HCT116 (cell line): ENCODE data around the gene S100A13. TPM values are rescaled to one million over a fixed set of nuclear protein-coding genes. Genes with fewer than 3 reads are reported as not detected.

Experiments
- ATAC-seq: fragments of 200-7000 bp; cut with Tn5 transposase; 2 replicates; pipeline ENCODE4 v1.9.1; 2020; ENCODE audit warnings: mild to moderate bottlenecking, moderate library complexity
- BruUV-seq: library from RNA; stranded (reverse); fragments of 400-500 nt; replicated peaks from 2 replicates; lab custom pipeline; 2021; lab: Mats Ljungman, UMichigan
- CTCF ChIA-PET: fragments of 300-600 bp; sonication (Branson Sonifier 250); formaldehyde crosslinking; loops from one replicate; lab custom pipeline; 2021; ENCODE audit warnings: antibody characterized with exemption; lab: Charles Lee
- POLR2A ChIA-PET: fragments of 300-600, 350-600 bp; sonication (Branson Sonifier 250); formaldehyde crosslinking; loops from one replicate; lab custom pipeline; 2021; ENCODE audit warnings: antibody characterized with exemption; lab: Charles Lee
- RAD21 ChIA-PET, 2 experiments: fragments of 300-600 bp; sonication (Branson Sonifier 250); formaldehyde crosslinking; loops; one replicate each; lab custom pipeline; 2023; ENCODE audit warnings: low total read pairs in 2 of 2; ENCODE audit not compliant: uncharacterized antibody in 2 of 2, unreplicated experiment in 2 of 2, low non-redundant PET in 1 of 2; lab: Charles Lee
- DNase-seq: peaks from one replicate; pipeline ENCODE4 v3.0.0-alpha.2; 2010; ENCODE audit warnings: low read depth, low spot score
- H2AFZ ChIP-seq: fragments of 200-600 bp; shearing (Covaris generic), sonication (generic); 2 replicates; pipeline ENCODE4 v1.6.1; 2017; ENCODE audit warnings: low read depth, mixed run types, mixed read lengths, antibody characterized with exemption, low read length; ENCODE audit not compliant: poor library complexity, severe bottlenecking
- H3K27ac ChIP-seq: 2 replicates; pipeline ENCODE4 v1.5.1; 2012; ENCODE audit warnings: low read depth, low read length
- H3K27me3 ChIP-seq: fragments of 200-600 bp; sonication (generic); 2 replicates; pipeline ENCODE4 v1.6.1; 2016; ENCODE audit warnings: mixed run types, low read length, mixed read lengths; ENCODE audit not compliant: insufficient read depth
- H3K36me3 ChIP-seq, 2 experiments: fragments of 200-500 bp in 1 of 2; fragments of 200-600 bp in 1 of 2; sonication (Bioruptor generic) in 1 of 2; sonication (generic) in 1 of 2; 2 replicates each; pipeline versions ENCODE4 v1.5.1 to v1.6.1; 2014 to 2016; ENCODE audit warnings: low read length in 2 of 2, inconsistent platforms in 1 of 2, mixed read lengths in 1 of 2, mixed run types in 1 of 2; ENCODE audit not compliant: insufficient read depth in 2 of 2, control insufficient read depth in 1 of 2
- H3K4me1 ChIP-seq, 2 experiments: fragments of 200-600 bp in 1 of 2; sonication (generic) in 1 of 2; 2 replicates each; pipeline versions ENCODE4 v1.5.1 to v1.6.1; 2012 to 2017; ENCODE audit warnings: low read length in 2 of 2, inconsistent platforms in 1 of 2, mild to moderate bottlenecking in 1 of 2, mixed read lengths in 1 of 2, mixed run types in 1 of 2, moderate library complexity in 1 of 2; ENCODE audit not compliant: insufficient read depth in 2 of 2, control insufficient read depth in 1 of 2
- H3K4me2 ChIP-seq: fragments of 200-600 bp; sonication (generic); 2 replicates; pipeline ENCODE4 v1.6.1; 2017; ENCODE audit warnings: mixed run types, low read length, mixed read lengths
- H3K4me3 ChIP-seq, 2 experiments: fragments of 200-600 bp in 1 of 2; sonication (generic) in 1 of 2; replicated peaks in 1 of 2; 2 replicates each; pipeline ENCODE4 v1.5.1; 2011 to 2016; ENCODE audit warnings: low read length in 2 of 2, control low read depth in 1 of 2, low read depth in 1 of 2, mild to moderate bottlenecking in 1 of 2, mixed read lengths in 1 of 2, mixed run types in 1 of 2
- H3K79me2 ChIP-seq: fragments of 200-600 bp; sonication (generic); 2 replicates; pipeline ENCODE4 v1.6.1; 2017; ENCODE audit warnings: mild to moderate bottlenecking, mixed run types, low read length, moderate library complexity, mixed read lengths; ENCODE audit not compliant: insufficient read depth
- H3K9ac ChIP-seq: fragments of 200-600 bp; sonication (generic); 2 replicates; pipeline ENCODE4 v1.6.1; 2016; ENCODE audit warnings: low read length, mixed read lengths
- H3K9me2 ChIP-seq: fragments of 200-600 bp; sonication (generic), shearing (Covaris generic); 2 replicates; pipeline ENCODE4 v1.6.1; 2017; ENCODE audit warnings: mixed run types, mild to moderate bottlenecking, moderate library complexity; ENCODE audit not compliant: insufficient read depth
- H3K9me3 ChIP-seq, 2 experiments: fragments of 200-500 bp in 1 of 2; fragments of 200-600 bp in 1 of 2; sonication (Bioruptor generic) in 1 of 2; sonication (generic) in 1 of 2; 2 replicates each; pipeline ENCODE4 v1.6.1; 2014 to 2017; ENCODE audit warnings: low read length in 2 of 2, mixed read lengths in 2 of 2, inconsistent platforms in 1 of 2, low read depth in 1 of 2, mild to moderate bottlenecking in 1 of 2, mixed run types in 1 of 2, moderate library complexity in 1 of 2; ENCODE audit not compliant: control insufficient read depth in 1 of 2, insufficient read depth in 1 of 2
- H4K20me1 ChIP-seq: fragments of 200-600 bp; sonication (generic), shearing (Covaris generic); 2 replicates; pipeline ENCODE4 v1.6.1; 2017; ENCODE audit warnings: mixed run types, mild to moderate bottlenecking, moderate library complexity; ENCODE audit not compliant: insufficient read depth
- CBX3 ChIP-seq: IDR thresholded peaks from 2 replicates; pipeline ENCODE4 v1.6.1; 2012; ENCODE audit warnings: low read depth
- CTCF ChIP-seq, 3 experiments: fragments of 200-600 bp in 1 of 3; sonication (generic) in 1 of 3; IDR thresholded peaks in 2 of 3; conservative IDR thresholded peaks in 1 of 3; 2 replicates each; pipeline ENCODE4 v1.5.1; 2012 to 2017; ENCODE audit warnings: low read depth in 2 of 3, low read length in 2 of 3, antibody characterized with exemption in 1 of 3, borderline replicate concordance in 1 of 3, control low read depth in 1 of 3, mild to moderate bottlenecking in 1 of 3, mixed read lengths in 1 of 3, mixed run types in 1 of 3, moderate library complexity in 1 of 3; ENCODE audit not compliant: insufficient read depth in 1 of 3
- EZH2 ChIP-seq: fragments of 200-600 bp; sonication (generic); IDR thresholded peaks from 2 replicates; pipeline ENCODE4 v1.6.1; 2017; ENCODE audit warnings: antibody characterized with exemption, mixed run types
- EZH2phosphoT487 ChIP-seq: fragments of 200-600 bp; IDR thresholded peaks from 2 replicates; pipeline ENCODE4 v1.6.1; 2018; ENCODE audit warnings: antibody characterized with exemption, borderline replicate concordance
- FOSL1 ChIP-seq: IDR thresholded peaks from 2 replicates; pipeline ENCODE4 v1.6.1; 2012; ENCODE audit warnings: low read depth
- JUND ChIP-seq: IDR thresholded peaks from 2 replicates; pipeline ENCODE4 v1.6.1; 2012
- POLR2A ChIP-seq: IDR thresholded peaks from 2 replicates; pipeline ENCODE4 v1.7.0; 2011; ENCODE audit warnings: borderline replicate concordance; ENCODE audit not compliant: insufficient read depth, insufficient read length; ENCODE audit errors: extremely low read depth
- POLR2AphosphoS5 ChIP-seq: IDR thresholded peaks from 2 replicates; pipeline ENCODE4 v1.6.1; 2011; ENCODE audit warnings: mild to moderate bottlenecking, low read depth, low read length, moderate library complexity
- RAD21 ChIP-seq: IDR thresholded peaks from 2 replicates; pipeline ENCODE4 v1.6.1; 2012; ENCODE audit warnings: low read depth, mild to moderate bottlenecking
- REST ChIP-seq: IDR thresholded peaks from 2 replicates; pipeline ENCODE4 v1.6.1; 2012; ENCODE audit warnings: low read depth
- SP1 ChIP-seq: IDR thresholded peaks from 2 replicates; pipeline ENCODE4 v1.6.1; 2012; ENCODE audit warnings: low read depth
- TCF7L2 ChIP-seq: IDR thresholded peaks from 2 replicates; pipeline ENCODE4 v1.7.0; 2011; ENCODE audit warnings: borderline replicate concordance, inconsistent platforms; ENCODE audit not compliant: insufficient read depth, insufficient read length; ENCODE audit errors: extremely low read depth
- ZNF274 ChIP-seq: fragments of 200-500 bp; sonication (Bioruptor generic); IDR thresholded peaks from 2 replicates; pipeline ENCODE4 v1.6.1; 2014; ENCODE audit warnings: mild to moderate bottlenecking, low read depth, low read length, inconsistent platforms
- intact Hi-C: fragments of 100-400 bp; cut with micrococcal nuclease; formaldehyde crosslinking; loops from 2 replicates; pipeline ENCODE4 v1.10.0; 2022
- total RNA-seq: library from RNA; stranded (reverse); gene quantifications from one replicate; pipeline ENCODE4 v1.2.1, GENCODE V29; 2021; ENCODE audit not compliant: unreplicated experiment

S100A13 gene
- total RNA-seq, 1 experiment from 2014 or later: 143 TPM

GRCh38 chr1:153623101-153623500, 4.2 kb downstream of the S100A13 start:
- DNase-seq (no peak), ATAC-seq (no peak)
- intact Hi-C loops: no loop called here
- POLR2A ChIA-PET: interaction anchor here (0.7 to 10.5 kb wide), 3 partner anchors 8 to 133 kb away, joined by 3 to 172 read pairs (median 3); partner anchors contain the start of genes CHTOP, S100A14 and S100A16
- no peak overlapping the region for H3K9ac ChIP-seq
- BruUV-seq: no TSS peak
- no peaks in the 10 kb centered on the region for H4K20me1 ChIP-seq
- CTCF ChIA-PET: no interaction called here
- RAD21 ChIA-PET: no interaction called here
- H3K36me3 ChIP-seq: peaks cover 2 to 9% of the 10 kb centered on the region in 2 experiments; a peak in 2 of 4 replicates
- H3K27ac ChIP-seq: no peak overlapping the region
- no peak overlapping the region for H3K4me2 ChIP-seq
- no peaks in the 10 kb centered on the region for H3K9me3 ChIP-seq
- TF ChIP-seq EZH2 (no peak), CTCF (IDR thresholded peaks at IDR 0.05 in 2 of 3, conservative IDR thresholded peaks at IDR 0.05 in 1 of 3; ENCODE audit: borderline replicate concordance in 1 of 3, insufficient read depth in 1 of 3, low read depth in 2 of 3, low read length in 2 of 3) (no peak), JUND (no peak), FOSL1 (no peak), TCF7L2 (no peak), POLR2A (no peak), SP1 (no peak), ZNF274 (no peak), RAD21 (no peak), EZH2phosphoT487 (no peak), REST (no peak), POLR2AphosphoS5 (no peak), CBX3 (no peak)
- H3K79me2 ChIP-seq: peaks cover 15% of the 10 kb centered on the region; the same call in 1 of the 2 replicates
- H3K4me1 ChIP-seq: peaks cover 14 to 26% of the 10 kb centered on the region in 2 experiments
- H2AFZ ChIP-seq: no peak overlapping the region
- H3K27me3 ChIP-seq: no peaks in the 10 kb centered on the region
- no peak overlapping the region for H3K4me3 ChIP-seq
- no peaks in the 10 kb centered on the region for H3K9me2 ChIP-seq
